Fibroblast of peridontal ligament (primary cell): ENCODE measurements around the gene LRR1.
A peak's percentile ranks its signal among the peaks of the same experiment; 100 is the strongest.

Source experiments
- DNase-seq: peaks from one replicate; pipeline ENCODE4 v3.0.0-alpha.2; 2010; ENCODE audit errors: extremely low read depth

LRR1 gene

GRCh38 chr14:49623941-49624839, 25.4 kb downstream of the LRR1 start:
- DNase-seq = no peak

GRCh38 chr14:49633640-49634546, 35.2 kb downstream of the LRR1 start:
- peak; percentile 91 for DNase-seq

GRCh38 chr14:49634547-49635334, 36.0 kb downstream of the LRR1 start, which contains the start of gene DNAAF2:
Gene DNAAF2 (minus strand): TSS chr14:49635244. CDS start chr14:49635149, 95 bp downstream.
- peak; percentile 77 for DNase-seq

- DNase-seq = no peak
These were observed 38.1 kb downstream of the LRR1 start for GRCh38 chr14:49636866-49637265.

GRCh38 chr14:49637534-49638078, 38.9 kb downstream of the LRR1 start:
- no peak for DNase-seq

GRCh38 chr14:49640540-49641417, 42.0 kb downstream of the LRR1 start:
- DNase-seq = no peak

GRCh38 chr14:49641697-49642129, 43.0 kb downstream of the LRR1 start:
- DNase-seq = no peak

- no peak for DNase-seq
These were observed 43.4 kb downstream of the LRR1 start for GRCh38 chr14:49642163-49642562.

- no peak for DNase-seq
These were observed 54.8 kb downstream of the LRR1 start for GRCh38 chr14:49653508-49653907.

- DNase-seq = no peak
These were observed 55.8 kb downstream of the LRR1 start for GRCh38 chr14:49654511-49654910.

GRCh38 chr14:49657500-49657899, 58.8 kb downstream of the LRR1 start:
- DNase-seq = peak; percentile 10

GRCh38 chr14:49659526-49660455, 61.1 kb downstream of the LRR1 start:
- DNase-seq = no peak
